Stimulated activated CD8-positive, alpha-beta memory T cell treated with anti-CD3 and anti-CD28 coated beads, Interleukin-7, amount 100 ng/mL, for 1 hour (primary cell): ENCODE measurements around the gene GRID2.

Source experiments
- DNase-seq, 2 donors: peaks; one replicate each; pipeline ENCODE4 v3.0.0-alpha.2; 2020; ENCODE audit warnings: low read depth in 2 of 2

The GRID2 gene

GRCh38 chr4:92524131-92524530, 220.4 kb downstream of the GRID2 start:
- no peak for DNase-seq

- no peak for DNase-seq
Measured at GRCh38 chr4:92528541-92528940, 224.8 kb downstream of the GRID2 start.

DNA sequence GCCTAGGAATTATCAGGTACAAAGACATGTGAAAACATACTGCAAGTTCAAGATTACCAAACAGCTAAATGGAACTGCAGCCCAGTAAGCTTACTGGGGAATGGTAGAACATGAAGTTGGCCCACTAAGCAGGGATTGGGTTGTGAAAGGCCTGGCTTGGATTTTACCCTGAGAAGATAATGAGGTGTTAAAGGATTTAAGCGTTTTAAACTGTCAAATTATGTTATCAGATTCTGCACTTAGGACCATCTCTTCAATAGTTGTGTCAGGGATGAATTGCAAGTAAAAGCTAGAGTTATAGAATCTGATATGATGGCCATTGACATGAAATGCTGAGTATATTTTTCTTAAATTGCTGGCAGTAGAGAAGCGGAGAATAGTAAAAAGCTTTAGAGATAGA, 225.7 kb downstream of the GRID2 start:
- DNase-seq = no peak

DNA sequence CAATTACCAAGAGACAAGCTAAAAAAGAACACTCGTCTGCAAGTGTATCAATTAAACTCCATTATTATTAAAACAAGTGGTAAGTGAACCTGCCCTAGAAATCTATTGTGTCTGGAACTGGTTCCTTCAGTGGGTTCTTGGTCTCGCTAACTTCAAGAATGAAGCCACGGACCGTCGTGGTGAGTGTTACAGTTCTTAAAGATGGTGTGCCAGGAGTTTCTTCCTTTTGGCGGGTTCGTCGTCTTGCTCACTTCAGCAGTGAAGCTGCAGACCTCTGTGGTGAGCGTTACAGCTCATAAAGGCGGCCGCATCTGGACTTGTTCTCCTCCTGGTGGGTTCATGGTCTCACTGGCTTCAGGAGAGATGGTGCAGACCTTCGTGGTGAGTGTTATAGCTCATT, 231.8 kb downstream of the GRID2 start:
- no peak for DNase-seq

- no peak for DNase-seq
Measured at GRCh38 chr4:92551616-92552015, 247.8 kb downstream of the GRID2 start.

DNA sequence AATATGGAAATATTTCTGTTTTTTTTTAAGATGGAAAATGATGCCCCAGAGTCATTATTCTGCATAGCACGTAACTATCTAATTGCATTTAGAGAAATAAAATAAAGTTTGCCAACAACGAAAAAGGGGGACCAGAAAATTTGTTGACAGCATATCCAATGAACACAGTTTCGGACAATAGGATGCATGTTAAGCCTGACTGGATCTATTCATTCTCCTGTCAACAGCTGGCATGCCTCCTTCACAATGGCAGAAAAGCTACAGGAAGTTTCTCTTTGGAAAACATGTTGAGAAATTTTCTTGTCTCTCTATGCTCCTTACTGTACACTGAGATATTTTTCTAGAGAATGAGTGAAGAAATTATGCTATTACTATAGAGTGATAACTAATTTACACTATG, 262.5 kb downstream of the GRID2 start:
- no peak for DNase-seq

- DNase-seq = no peak
Measured at GRCh38 chr4:92580816-92581215, 277.1 kb downstream of the GRID2 start.

DNA sequence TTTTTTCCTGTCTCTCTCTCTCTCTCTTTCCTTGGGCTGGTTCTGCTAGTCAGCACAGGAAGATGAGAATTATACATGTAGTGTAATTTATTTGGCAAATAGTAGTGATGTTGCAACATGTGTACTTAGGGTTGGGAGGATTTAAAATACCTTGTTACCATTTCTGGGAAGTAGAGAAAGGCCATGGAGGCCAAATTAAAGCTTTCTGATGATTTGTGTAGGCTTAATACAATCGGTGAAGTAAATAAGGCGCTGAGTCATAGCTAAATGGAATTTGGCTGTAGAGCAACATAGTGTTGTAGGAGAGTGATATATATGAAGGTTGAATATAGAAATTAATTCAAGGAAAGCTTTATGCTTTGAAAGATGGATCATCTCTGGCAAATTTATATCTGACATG, 295.3 kb downstream of the GRID2 start:
- DNase-seq = no peak

- no peak for DNase-seq
Measured at GRCh38 chr4:92600638-92601037, 296.9 kb downstream of the GRID2 start.

DNA sequence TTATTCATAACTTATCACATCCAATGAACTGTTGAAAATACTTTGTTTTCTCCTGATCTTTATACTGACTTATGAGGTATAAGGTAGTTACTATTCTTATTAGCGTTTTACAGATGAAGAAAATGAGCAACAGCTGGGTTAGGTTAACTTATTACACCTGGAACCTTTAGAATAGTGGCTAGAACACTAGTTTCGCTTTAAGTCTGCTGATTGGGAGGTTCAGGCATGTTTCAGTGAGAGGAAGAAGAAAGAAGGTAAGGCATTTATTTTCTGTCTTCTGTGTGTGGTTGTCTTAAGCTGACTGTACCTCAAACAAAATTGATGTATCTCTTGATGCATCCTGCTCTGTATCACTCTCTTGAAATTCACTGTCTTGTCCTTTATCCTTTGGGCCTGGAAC, 302.5 kb downstream of the GRID2 start:
- no peak for DNase-seq

GRCh38 chr4:92615049-92615448, 311.3 kb downstream of the GRID2 start:
- DNase-seq = no peak

- no peak for DNase-seq
Measured at GRCh38 chr4:92618968-92619367, 315.2 kb downstream of the GRID2 start.

DNA sequence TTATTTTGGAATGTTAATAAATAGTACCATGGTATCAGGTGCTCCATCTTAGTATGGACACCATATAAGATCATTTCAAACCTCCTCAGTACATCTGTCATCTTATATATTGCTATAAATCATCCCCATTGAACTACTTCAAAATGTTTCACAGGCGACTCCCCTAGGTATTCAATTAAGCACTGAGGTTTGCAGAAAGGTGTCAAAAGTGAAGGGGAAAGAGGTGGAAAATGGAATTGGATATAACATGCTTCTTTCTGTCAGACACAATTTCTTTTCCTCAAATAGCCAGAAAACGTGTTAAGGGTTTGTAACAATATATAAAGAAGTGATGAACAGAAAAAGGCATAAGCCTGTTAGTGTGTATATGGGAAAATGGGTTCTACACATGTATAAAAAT, 325.5 kb downstream of the GRID2 start:
- DNase-seq = no peak

- DNase-seq = no peak
Measured at GRCh38 chr4:92634882-92635281, 331.1 kb downstream of the GRID2 start.

GRCh38 chr4:92636038-92636806, 332.5 kb downstream of the GRID2 start:
- no peak for DNase-seq

- DNase-seq = no peak
Measured at GRCh38 chr4:92641409-92641808, 337.6 kb downstream of the GRID2 start.

DNA sequence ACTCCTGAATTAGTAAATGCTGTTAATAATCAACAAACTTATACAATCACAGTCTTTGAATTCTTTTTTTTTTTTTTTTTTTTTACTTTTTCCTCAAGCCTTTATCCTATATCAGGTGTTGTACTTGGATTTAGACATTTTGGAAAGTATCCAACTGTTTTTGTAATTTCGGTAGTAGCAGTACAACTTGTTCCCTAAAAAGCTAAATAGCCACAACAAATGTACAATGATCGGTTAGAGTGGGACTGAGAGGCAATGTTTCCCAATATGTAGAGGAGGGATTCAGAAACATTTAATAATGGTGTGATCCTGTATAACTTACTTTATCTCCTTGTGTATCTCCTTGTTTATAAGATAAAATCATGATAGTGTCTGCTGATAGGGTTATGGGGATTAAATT, 343.1 kb downstream of the GRID2 start:
- no peak for DNase-seq

DNA sequence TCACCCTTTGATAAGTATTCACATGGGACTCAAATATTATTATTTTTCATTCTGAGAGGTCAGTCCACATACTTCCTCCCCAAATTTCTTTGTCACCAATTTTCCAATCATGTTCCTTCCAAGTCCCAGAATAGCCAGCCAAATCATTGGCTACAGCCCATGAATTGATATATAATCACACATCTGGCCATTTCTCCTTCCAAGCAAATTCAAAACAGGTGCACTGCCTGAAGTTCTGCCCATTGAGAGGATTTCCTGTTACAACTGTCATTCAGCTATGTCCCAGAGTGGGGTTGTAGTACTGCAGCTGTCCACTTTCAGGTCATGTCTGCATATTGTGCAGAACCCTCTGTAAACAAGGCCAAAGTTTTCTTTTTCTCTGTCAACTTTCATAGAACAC, 347.8 kb downstream of the GRID2 start:
- DNase-seq = no peak

DNA sequence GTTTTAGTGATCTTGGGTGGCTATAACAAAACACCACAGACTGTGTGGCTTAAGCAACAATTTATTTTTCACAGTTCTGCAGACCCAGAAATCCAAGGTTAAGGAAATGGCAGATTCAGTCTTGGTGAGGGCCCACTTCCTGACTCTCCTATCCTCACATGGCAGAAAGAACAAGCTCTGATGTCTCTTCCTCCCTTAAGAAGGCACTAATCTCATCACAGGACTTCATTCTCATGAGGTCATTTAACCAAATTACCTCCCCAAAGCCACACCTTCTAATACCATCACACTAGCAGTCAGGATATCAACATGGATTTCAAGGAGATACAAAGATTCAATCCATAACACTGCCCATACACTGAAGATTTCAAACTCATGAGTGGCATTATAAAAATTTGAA, 350.3 kb downstream of the GRID2 start:
- no peak for DNase-seq

DNA sequence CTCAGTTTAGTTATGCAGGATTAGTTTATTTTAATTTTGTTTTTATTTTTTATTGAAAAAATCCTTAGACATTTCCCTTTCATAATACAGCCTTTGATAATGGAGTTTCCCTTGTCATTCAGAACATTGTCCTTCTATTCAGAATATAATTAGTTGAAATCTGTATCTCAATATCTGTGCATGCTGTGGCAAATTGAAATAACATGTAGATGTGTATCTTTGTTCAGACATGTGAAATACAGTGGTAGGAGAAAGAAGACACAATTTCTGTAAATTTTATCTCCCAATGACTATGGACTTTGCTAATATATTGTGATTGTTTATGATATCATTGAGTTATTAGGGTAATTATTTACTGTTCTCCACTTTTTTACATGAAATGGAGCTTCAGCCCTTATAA, 353.9 kb downstream of the GRID2 start:
- no peak for DNase-seq

GRCh38 chr4:92658318-92658717, 354.6 kb downstream of the GRID2 start:
- DNase-seq = no peak

- no peak for DNase-seq
Measured at GRCh38 chr4:92677805-92678204, 374.0 kb downstream of the GRID2 start.

- DNase-seq = no peak
Measured at GRCh38 chr4:92678292-92678691, 374.5 kb downstream of the GRID2 start.

GRCh38 chr4:92679149-92679548, 375.4 kb downstream of the GRID2 start:
- no peak for DNase-seq
